Kidney epithelial cell (primary cell): ENCODE measurements around the gene DPY19L3. TPM values are rescaled to one million over a fixed set of nuclear protein-coding genes. Genes with fewer than 3 reads are reported as not detected.

Experiments used
- DNase-seq: peaks from one replicate; pipeline ENCODE4 v3.0.0-alpha.2; 2010; ENCODE audit warnings: low read depth
- H3K27me3 ChIP-seq: 2 replicates; pipeline ENCODE4 v1.6.0; 2011; ENCODE audit warnings: low read length; ENCODE audit not compliant: control insufficient read depth, insufficient read depth
- H3K36me3 ChIP-seq: 2 replicates; pipeline ENCODE4 v1.5.1; 2011; ENCODE audit warnings: low read length; ENCODE audit not compliant: control insufficient read depth, insufficient read depth
- H3K4me3 ChIP-seq: 2 replicates; pipeline ENCODE4 v1.5.1; 2011; ENCODE audit warnings: low read depth, mild to moderate bottlenecking, control low read depth, low read length
- CTCF ChIP-seq: IDR thresholded peaks from 2 replicates; pipeline ENCODE4 v1.5.1; 2011; ENCODE audit warnings: mild to moderate bottlenecking, moderate library complexity, low read length, control low read depth, inconsistent platforms; ENCODE audit not compliant: insufficient read depth, poor library complexity, severe bottlenecking
- total RNA-seq: library from RNA; depleted of rRNA; stranded (reverse); fragments of >200 nt; gene quantifications from 2 replicates; pipeline ENCODE4 v1.2.3, GENCODE V29; 2015

Gene DPY19L3
- total RNA-seq, 1 donor from 2014 or later, result 25.0 TPM

GRCh38 chr19:32407004-32407992, 1.7 kb downstream of the DPY19L3 start:
- no peak overlapping the region for H3K4me3 ChIP-seq
- TF ChIP-seq CTCF, result no peak
- peak; percentile 57 for DNase-seq
- no peaks in the 10 kb centered on the region for H3K27me3 ChIP-seq
- H3K36me3 ChIP-seq, result peaks cover 2% of the 10 kb centered on the region

- H3K36me3 ChIP-seq, result no peaks in the 10 kb centered on the region
- H3K27me3 ChIP-seq, result no peaks in the 10 kb centered on the region
- DNase-seq, result no peak
These were observed 9.7 kb downstream of the DPY19L3 start for GRCh38 chr19:32415246-32415645.

GRCh38 chr19:32415669-32416068, 10.1 kb downstream of the DPY19L3 start:
- TF ChIP-seq CTCF, result no peak
- Histone ChIP-seq H3K27me3 (no peaks in the 10 kb centered on the region), H3K36me3 (no peaks in the 10 kb centered on the region), H3K4me3 (no peak overlapping the region)
- DNase-seq, result no peak

More at GRCh38 chr19:32415246-32415645, 9.7 kb downstream of the DPY19L3 start:
- no peak overlapping the region for H3K4me3 ChIP-seq
- no peak for TF ChIP-seq CTCF

GRCh38 chr19:32416749-32417456, 11.3 kb downstream of the DPY19L3 start:
- H3K4me3 ChIP-seq, result no peak overlapping the region
- H3K36me3 ChIP-seq, result no peaks in the 10 kb centered on the region
- TF ChIP-seq CTCF, result no peak
- no peaks in the 10 kb centered on the region for H3K27me3 ChIP-seq
- no peak for DNase-seq

GRCh38 chr19:32418155-32418554, 12.6 kb downstream of the DPY19L3 start:
- no peaks in the 10 kb centered on the region for H3K36me3 ChIP-seq
- DNase-seq, result no peak
- no peak for TF ChIP-seq CTCF
- H3K27me3 ChIP-seq, result no peaks in the 10 kb centered on the region
- no peak overlapping the region for H3K4me3 ChIP-seq
